ENCODE measurements around the gene ADORA2B.

DNA sequence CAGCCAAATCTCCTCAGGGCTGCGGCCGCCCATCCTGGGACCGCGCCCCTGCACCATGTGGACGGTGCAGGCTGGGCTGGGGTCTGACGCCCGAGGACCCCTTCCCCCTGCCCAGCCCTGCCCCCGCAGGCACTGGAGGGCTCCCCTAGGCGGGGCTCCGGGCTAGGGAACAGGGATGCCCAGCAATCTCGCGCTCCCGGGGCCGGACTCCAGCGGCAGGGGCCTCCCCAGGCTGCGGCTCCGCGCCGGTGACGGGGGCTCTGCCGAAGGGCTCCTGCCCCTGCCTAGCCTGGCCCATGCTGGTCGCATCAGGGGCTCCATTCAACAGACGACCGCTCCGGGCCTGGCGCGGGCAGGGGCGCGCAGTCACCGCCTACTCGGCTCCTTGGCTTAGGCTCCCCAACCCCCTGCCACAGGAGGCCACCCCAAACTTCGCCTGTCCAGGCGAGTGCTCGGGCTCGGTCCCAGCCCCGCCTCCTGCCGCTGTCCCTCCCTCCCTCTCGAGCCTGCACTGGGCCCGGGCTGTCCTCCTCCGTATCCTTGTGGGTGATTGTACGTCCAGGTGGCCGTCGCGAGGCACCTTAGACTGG is 27.4 kb upstream of the ADORA2B start:
- no peak for TF ChIP-seq POLR2A (IDR thresholded peaks at IDR 0.05)
- TF ChIP-seq, protein P1, sequence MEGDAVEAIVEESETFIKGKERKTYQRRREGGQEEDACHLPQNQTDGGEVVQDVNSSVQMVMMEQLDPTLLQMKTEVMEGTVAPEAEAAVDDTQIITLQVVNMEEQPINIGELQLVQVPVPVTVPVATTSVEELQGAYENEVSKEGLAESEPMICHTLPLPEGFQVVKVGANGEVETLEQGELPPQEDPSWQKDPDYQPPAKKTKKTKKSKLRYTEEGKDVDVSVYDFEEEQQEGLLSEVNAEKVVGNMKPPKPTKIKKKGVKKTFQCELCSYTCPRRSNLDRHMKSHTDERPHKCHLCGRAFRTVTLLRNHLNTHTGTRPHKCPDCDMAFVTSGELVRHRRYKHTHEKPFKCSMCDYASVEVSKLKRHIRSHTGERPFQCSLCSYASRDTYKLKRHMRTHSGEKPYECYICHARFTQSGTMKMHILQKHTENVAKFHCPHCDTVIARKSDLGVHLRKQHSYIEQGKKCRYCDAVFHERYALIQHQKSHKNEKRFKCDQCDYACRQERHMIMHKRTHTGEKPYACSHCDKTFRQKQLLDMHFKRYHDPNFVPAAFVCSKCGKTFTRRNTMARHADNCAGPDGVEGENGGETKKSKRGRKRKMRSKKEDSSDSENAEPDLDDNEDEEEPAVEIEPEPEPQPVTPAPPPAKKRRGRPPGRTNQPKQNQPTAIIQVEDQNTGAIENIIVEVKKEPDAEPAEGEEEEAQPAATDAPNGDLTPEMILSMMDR (IDR thresholded peaks at IDR 0.05), result no peak

All from prostate gland (tissue), 2 donors.